CD4-positive, alpha-beta T cell treated with Interleukin-21 for 1 hour (primary cell): ENCODE data around the gene SHISA6.

Experiments used
- DNase-seq: peaks from one replicate; pipeline ENCODE4 v3.0.0-alpha.2; 2020

Gene SHISA6

GRCh38 chr17:11601661-11602060 is 360.6 kb downstream of the SHISA6 start:
- no peak for DNase-seq

GRCh38 chr17:11608396-11608795 is 367.4 kb downstream of the SHISA6 start:
- no peak for DNase-seq

- no peak for DNase-seq
Observed at GRCh38 chr17:11610999-11611566, 370.1 kb downstream of the SHISA6 start.

- no peak for DNase-seq
Observed at GRCh38 chr17:11612956-11613355, 371.9 kb downstream of the SHISA6 start.
